HFFc6 (cell line): Measurements from ENCODE around the gene MXI1. TPM values are rescaled to one million over a fixed set of nuclear protein-coding genes. Genes with fewer than 3 reads are reported as not detected.

Experiments
- DNase-seq: peaks from one replicate; pipeline ENCODE4 v3.0.0-alpha.2; 2018
- H3K27ac Mint-ChIP-seq: 2 replicates; pipeline ENCODE4 v1.8.0; 2020; ENCODE audit warnings: mild to moderate bottlenecking, mixed read lengths
- H3K27me3 Mint-ChIP-seq: 2 replicates; pipeline ENCODE4 v1.8.0; 2021; ENCODE audit warnings: mild to moderate bottlenecking, moderate library complexity, mixed read lengths; ENCODE audit not compliant: insufficient read depth
- H3K36me3 Mint-ChIP-seq: 2 replicates; pipeline ENCODE4 v1.8.0; 2021; ENCODE audit warnings: low read depth, mixed read lengths
- H3K4me1 Mint-ChIP-seq: 2 replicates; pipeline ENCODE4 v1.8.0; 2020; ENCODE audit warnings: low read depth, mixed read lengths
- H3K4me3 Mint-ChIP-seq: 2 replicates; pipeline ENCODE4 v1.8.0; 2020; ENCODE audit warnings: mild to moderate bottlenecking, moderate library complexity, mixed read lengths
- H3K9me3 Mint-ChIP-seq: 2 replicates; pipeline ENCODE4 v1.8.0; 2020; ENCODE audit warnings: mild to moderate bottlenecking, mixed read lengths
- CTCF ChIP-seq: fragments of 200-600 bp; sonication (generic); IDR thresholded peaks from 2 replicates; pipeline ENCODE4 v1.5.0; 2021; ENCODE audit warnings: antibody characterized with exemption, mild to moderate bottlenecking
- total RNA-seq, 6 experiments: library from RNA; stranded (reverse); fragmentation: NEBNext Ultra II Directional; extraction: Animal tissue kit (Norgen Biotek cat#: 25700); gene quantifications; 2 replicates in 1 of 6; 3 replicates in 5 of 6; pipeline ENCODE4 v1.2.3, GENCODE V29; 2021

MXI1 gene
- total RNA-seq, 6 experiments from 2014 or later, result 5.2 to 11.2 (median 6.2) TPM

GRCh38 chr10:110304394-110304779, 97.0 kb downstream of the MXI1 start:
- no peak for TF ChIP-seq CTCF
- H3K4me3 Mint-ChIP-seq, result peak overlapping the region; percentile 99
- H3K27ac Mint-ChIP-seq, result peak overlapping the region; percentile 94
- DNase-seq, result no peak
- H3K4me1 Mint-ChIP-seq, result peaks cover 67% of the 10 kb centered on the region
- H3K36me3 Mint-ChIP-seq, result peaks cover 33% of the 10 kb centered on the region
- H3K9me3 Mint-ChIP-seq, result no peaks in the 10 kb centered on the region
- no peaks in the 10 kb centered on the region for H3K27me3 Mint-ChIP-seq

- H3K4me1 Mint-ChIP-seq, result peaks cover 62% of the 10 kb centered on the region
- no peaks in the 10 kb centered on the region for H3K9me3 Mint-ChIP-seq
- TF ChIP-seq CTCF, result no peak
- H3K36me3 Mint-ChIP-seq, result peaks cover 33% of the 10 kb centered on the region
- no peaks in the 10 kb centered on the region for H3K27me3 Mint-ChIP-seq
- H3K27ac Mint-ChIP-seq, result peak within 1 kb of the TSS; percentile 94
- DNase-seq, result peak; percentile 97
- H3K4me3 Mint-ChIP-seq, result peak within 1 kb of the TSS; percentile 99
Observed at GRCh38 chr10:110304780-110305421, 97.5 kb downstream of the MXI1 start, which contains the start of gene SMNDC1. TSS of gene SMNDC1 (minus strand) at chr10:110304920. CDS start at chr10:110303587, 1,333 bp downstream.

GRCh38 chr10:110305767-110306451, 98.5 kb downstream of the MXI1 start:
- TF ChIP-seq CTCF, result peak; percentile 83
- Mint-ChIP-seq H3K4me3 (peak overlapping the region; percentile 99), H3K36me3 (peaks cover 30% of the 10 kb centered on the region), H3K4me1 (peaks cover 58% of the 10 kb centered on the region), H3K27ac (peak overlapping the region; percentile 94), H3K27me3 (no peaks in the 10 kb centered on the region), H3K9me3 (no peaks in the 10 kb centered on the region)
- peak; percentile 92 for DNase-seq

GRCh38 chr10:110306452-110306768, 99.0 kb downstream of the MXI1 start:
- 0 out of 2 replicates have a peak, but pooled peaks have one; percentile 5 for TF ChIP-seq CTCF
- Mint-ChIP-seq H3K27me3 (no peaks in the 10 kb centered on the region), H3K4me1 (peaks cover 58% of the 10 kb centered on the region), H3K9me3 (no peaks in the 10 kb centered on the region), H3K4me3 (peak overlapping the region; percentile 99), H3K36me3 (peaks cover 27% of the 10 kb centered on the region), H3K27ac (peak overlapping the region; percentile 94; the same call in 1 of the 2 replicates)
- DNase-seq, result no peak

- Mint-ChIP-seq H3K4me3 (no peak overlapping the region), H3K4me1 (peaks cover 58% of the 10 kb centered on the region), H3K27me3 (no peaks in the 10 kb centered on the region), H3K36me3 (peaks cover 14% of the 10 kb centered on the region), H3K9me3 (no peaks in the 10 kb centered on the region), H3K27ac (no peak overlapping the region)
- no peak for DNase-seq
- TF ChIP-seq CTCF, result no peak
Observed at GRCh38 chr10:110307805-110308204, 100.4 kb downstream of the MXI1 start.
